SW480 (cell line): ENCODE results near the gene TNFAIP8L2.
"Not testable (repeated sequence)": the region's sequence is repeated elsewhere in the genome, so short reads cannot be mapped to it uniquely, and the experiment has no call there.

Experiments used
- DNase-seq: peaks from one replicate; pipeline ENCODE4 v3.0.0-alpha.2; 2016; ENCODE audit warnings: low spot score

The TNFAIP8L2 gene

DNA sequence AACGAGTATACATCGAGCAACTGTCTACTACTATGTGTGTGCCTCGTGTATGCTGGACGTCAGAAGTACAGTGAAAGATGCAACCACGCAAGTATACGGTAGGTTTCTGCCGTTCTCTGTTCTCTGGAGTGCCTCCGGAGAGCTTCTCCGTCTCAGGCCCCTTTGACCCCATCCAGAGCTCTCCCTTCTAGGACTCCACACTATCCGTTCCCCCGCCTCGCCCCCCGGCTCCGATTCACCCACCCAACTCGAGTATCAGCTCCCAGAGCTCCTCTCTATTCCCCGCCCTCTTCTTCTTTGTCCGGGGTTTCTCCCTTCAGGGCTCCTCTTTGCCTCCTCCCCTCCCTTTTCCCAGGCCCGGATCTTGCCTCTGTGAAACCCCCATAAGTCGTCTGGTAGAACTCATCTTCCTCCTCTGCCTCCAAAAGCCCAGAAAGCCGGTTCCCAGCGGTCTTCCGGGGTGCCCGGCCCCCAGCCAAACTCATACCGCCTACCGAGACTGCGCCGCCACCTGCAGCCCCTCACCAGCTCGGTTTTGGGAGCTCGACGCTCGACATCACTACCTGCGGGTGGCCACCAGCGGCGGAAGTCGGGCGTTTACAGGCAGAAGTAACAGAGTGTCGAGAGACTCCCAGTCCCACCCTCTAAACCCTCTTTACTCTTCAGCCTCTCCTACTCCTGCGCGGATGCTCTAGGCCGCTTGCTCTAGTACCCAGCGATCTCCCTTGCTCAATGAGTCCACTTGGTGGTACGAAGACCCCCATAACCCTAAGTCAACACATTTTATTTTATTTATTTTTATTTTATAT, 33.4 kb downstream of the TNFAIP8L2 start, which contains the start of gene VPS72:
TSS of gene VPS72 (minus strand) at position 561 of the 809 bp plus-strand sequence. CDS start at position 485, 76 bp downstream.
- DNase-seq: peak; percentile 89

DNA sequence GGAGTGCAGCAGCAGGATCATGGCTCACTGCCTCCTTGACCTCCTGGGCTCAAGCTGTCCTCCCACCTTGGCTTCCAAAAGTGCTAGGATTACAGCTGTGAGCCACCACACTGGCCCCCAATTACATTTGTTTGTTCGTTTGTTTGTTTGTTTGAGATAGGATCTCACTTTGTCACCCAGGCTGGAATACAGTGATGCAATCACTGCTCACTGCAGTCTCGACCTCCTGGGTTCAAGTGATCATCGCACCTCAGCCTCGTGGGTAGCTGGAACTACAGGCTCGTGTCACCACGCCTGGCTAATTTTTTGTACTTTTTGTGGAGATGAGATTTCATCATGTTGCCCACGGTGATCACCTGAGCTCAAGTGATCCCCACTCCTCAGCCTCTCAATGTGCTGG, 35.6 kb downstream of the TNFAIP8L2 start:
- DNase-seq: no peak

DNA sequence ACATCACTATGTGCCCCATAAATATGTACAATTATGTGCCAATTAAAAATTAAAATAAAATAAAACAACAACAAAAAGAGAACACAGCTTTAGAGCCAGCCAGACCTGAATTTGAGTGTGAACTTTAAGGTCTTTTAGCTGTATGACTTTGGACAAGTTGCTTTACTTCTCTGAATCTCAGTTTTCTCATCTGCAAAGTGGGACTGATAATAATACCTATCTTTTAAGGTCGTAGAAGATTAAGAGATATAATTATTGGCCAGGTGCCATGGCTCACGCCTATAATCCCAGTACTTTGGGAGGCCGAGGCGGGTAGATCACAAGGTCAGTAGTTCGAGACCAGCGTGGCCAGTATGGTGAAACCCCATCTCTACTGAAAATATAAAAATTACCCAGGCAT, 36.9 kb downstream of the TNFAIP8L2 start:
- no peak for DNase-seq

DNA sequence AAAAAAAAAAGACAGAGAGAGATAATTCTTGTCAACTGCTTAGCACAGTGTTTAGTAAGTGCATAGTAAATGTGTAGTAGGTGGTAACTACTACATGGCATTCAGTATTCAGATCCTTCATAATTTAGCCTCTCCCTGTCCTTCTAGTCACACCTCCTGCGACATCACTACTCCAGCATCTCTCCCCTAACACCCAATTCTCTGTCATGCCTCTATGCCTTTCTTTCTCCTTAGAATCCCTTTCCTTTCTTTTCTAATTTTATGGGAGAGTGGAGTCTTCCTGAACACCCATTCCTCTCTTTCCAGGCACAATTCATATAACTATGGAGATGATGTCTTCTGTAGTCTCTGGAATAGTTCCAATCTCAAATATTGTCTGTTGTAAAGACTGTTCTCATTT, 37.4 kb downstream of the TNFAIP8L2 start:
- no peak for DNase-seq

DNA sequence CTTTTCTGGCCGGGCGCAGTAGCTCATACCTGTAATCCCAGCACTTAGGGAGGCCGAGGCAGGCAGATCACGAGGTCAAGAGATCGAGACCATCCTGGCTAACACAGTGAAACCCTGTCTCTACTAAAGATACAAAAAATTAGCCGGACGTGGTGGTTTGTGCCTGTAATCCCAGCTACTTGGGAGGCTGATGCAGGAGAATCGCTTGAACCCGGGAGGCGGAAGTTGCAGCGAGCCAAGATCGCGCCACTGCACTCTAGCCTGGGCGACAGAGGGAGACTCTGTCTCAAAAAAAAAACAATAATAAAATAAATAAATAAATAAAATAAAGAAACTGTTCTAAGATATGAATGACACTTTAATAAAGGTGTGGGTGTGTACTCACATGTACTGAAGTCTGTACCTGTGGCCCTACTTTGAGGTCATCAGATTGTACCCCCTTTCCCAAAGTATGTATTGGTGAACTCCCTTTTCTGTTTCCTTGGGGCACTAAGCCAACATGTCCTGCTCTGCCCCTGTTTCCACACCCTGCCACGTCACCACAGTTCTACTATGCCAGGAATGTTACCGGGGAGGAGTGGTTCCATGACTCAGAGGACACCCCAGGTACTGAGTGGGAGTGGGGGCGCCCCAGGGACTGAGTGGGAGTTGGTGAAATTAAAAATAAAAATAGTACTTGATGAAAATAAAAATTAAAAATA, 38.6 kb downstream of the TNFAIP8L2 start:
- peak; percentile 93 for DNase-seq

DNA sequence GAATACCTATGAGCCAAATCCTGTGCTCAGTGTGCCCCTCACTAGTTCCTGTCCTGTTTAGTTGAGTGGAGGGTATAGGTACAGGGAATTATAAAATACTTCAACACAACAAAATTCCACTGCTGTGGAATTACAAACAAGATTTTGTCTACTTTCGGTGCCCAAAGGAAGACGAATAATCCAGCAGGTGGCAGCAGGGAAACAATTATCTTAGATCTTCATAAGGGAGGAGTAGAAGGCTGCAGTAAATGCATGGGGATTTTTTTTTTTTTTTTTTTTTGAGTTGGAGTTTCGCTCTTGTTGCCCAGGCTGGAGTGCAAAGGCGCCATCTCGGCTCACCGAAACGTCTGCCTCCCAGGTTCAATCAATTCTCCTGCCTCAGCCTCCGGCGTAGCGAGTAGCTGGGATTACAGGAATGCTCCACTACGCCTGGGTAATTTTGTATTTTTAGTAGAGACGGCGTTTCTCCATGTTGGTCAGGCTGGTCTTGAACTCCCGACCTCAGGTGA, 39.9 kb downstream of the TNFAIP8L2 start:
- DNase-seq: peak; percentile 93

DNA sequence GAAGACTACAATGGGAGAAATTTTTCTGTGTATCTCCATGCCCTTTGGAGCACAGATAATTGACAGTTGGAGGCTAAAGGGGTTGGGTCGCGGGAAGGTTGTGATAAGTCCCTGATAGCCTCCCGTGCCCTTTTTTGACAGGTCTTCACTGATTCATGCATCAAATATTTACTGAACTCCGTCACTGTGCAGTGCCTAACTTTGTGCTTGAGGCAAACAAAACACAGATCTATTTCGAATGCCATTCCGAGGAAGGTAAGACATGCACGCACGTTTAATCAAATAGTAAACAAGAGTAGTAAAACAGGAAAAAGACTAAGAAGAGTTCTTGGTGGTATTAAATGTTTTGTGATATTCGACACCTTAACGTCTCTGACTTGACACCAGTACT, 41.4 kb downstream of the TNFAIP8L2 start:
- peak; percentile 52 for DNase-seq

DNA sequence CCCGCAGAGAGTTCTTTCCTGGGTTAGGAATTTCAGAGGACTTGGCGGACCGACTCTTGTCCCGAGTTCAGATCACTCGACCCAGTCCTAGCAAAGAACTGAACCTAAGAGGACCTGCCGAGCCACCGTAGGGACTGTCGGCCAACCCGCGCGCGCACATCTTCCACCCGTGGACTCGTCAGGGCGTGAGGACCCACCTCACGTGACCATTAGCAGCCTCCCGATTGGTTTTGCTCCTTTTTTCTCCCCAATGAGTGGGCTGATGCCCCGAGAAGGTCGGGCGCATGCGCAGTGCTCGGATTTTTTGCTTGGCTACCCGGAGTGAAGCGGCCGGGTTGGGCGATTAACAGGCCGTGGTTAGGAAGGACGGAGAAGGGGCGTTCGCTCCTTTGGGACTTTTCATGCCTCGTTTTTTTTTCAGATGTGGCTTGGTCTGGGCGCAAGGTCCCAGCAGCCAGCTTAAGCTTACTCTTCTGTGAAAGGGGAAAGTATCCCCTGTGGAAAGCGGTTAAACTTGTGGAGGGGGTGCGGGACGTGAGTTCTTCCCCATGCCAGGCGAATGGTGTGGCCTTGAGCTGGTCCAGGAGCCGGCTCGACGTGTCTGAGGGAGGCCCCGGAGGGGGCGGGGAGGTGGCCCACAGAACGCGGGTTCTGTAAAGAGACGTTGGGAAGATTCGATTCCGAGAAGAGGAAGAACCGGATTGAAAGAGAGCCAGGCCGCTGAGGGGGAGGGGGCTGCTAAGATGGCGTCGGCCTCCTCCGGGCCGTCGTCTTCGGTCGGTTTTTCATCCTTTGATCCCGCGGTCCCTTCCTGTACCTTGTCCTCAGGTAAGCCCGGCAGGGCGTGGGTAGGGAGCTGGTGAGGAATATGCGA, 42.0 kb downstream of the TNFAIP8L2 start, which contains the start of gene PIP5K1A:
TSS of gene PIP5K1A (plus strand) at position 299 of the 874 bp plus-strand sequence. CDS start at position 744, 445 bp downstream.
- peak; percentile 97 for DNase-seq

DNA sequence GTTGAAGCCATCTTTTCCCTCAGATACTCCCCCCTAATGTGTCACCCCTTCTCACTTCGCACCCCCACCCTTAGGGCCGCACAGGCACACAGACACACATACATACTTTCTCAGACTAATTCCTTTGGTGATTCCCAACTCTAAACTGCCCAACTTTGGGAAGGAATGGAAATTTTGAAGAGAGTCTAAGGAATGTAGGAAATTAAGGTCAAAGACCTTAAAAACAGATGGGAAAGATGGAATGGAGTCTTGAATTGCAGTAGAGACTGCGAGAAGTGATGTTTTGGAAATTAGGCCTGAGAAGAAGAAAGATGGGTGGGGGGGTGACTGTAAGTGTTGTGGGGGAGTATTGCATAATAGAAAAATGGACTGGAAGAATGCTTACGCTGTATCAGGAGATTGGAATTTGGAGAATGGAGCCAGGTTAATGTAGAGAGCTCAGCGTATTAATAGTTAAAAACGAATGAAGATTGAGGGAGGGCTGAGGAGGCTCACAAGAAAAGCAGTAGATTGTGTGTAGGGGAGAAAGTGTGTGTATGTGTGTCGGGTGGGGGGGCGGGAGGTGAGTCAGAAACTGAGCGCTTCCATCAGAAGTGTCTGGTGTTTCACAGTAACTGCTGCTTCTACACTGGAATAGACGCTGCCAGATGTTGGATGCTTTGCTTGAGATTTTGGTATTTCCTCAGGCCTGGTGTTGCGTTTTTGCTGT, 43.6 kb downstream of the TNFAIP8L2 start:
- peak; percentile 53 for DNase-seq

DNA sequence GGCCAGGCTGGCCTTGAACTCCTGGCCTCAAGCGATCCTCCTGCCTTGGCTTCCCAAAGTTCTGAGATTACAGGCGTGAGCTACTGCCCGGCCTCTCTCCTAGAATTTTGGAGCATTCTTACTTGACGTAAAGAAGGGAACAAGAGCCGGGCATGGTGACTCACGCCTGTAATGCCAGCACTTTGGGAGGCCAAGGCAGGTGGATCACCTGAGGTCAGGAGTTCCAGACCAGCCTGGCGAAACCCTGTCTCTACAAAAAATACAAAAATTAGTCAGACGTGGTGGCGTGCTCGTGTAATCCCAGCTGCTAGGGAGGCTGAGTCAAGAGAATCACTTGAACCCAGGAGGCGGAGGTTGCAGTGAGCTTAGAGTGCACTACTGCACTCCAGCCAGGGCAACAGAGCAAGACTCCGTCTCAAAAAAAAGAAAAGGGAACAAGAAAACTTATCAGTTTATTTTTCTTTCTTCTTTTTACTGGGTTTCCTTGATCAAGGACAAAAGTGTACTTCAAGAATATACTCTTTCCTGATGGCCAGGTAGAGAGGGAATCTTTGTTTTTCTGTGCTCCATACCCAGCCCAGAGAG, 49.0 kb downstream of the TNFAIP8L2 start:
- DNase-seq: not testable (repeated sequence)
